Panc1 (cell line): ENCODE measurements around the gene SYCP1. TPM values are rescaled to one million over a fixed set of nuclear protein-coding genes. Genes with fewer than 3 reads are reported as not detected.

Experiments
- ATAC-seq: fragments of 200-7000 bp; cut with Tn5 transposase; 2 replicates; pipeline ENCODE4 v1.9.1; 2020; ENCODE audit warnings: mild to moderate bottlenecking, moderate library complexity
- BruUV-seq: library from RNA; stranded (reverse); fragments of 400-500 nt; replicated peaks from 2 replicates; lab custom pipeline; 2021; lab: Mats Ljungman, UMichigan
- CTCF ChIA-PET: fragments of 300-600 bp; sonication (Branson Sonifier 250); formaldehyde crosslinking; loops from one replicate; lab custom pipeline; 2022; ENCODE audit warnings: antibody characterized with exemption; lab: Charles Lee
- POLR2A ChIA-PET: fragments of 300-600 bp; sonication (Branson Sonifier 250); formaldehyde crosslinking; loops from one replicate; lab custom pipeline; 2022; ENCODE audit warnings: antibody characterized with exemption; lab: Charles Lee
- DNase-seq: peaks from one replicate; pipeline ENCODE4 v3.0.0-alpha.2; 2010; ENCODE audit warnings: low read depth, low spot score
- H3K27ac ChIP-seq: 2 replicates; pipeline ENCODE4 v1.5.1; 2011; ENCODE audit warnings: mild to moderate bottlenecking, low read length, inconsistent platforms
- H3K27me3 ChIP-seq: fragments of 200-500 bp; sonication (Bioruptor generic); 2 replicates; pipeline ENCODE4 v1.6.0; 2014; ENCODE audit warnings: low read length, inconsistent platforms; ENCODE audit not compliant: control insufficient read depth, insufficient read depth
- H3K36me3 ChIP-seq: fragments of 200-500 bp; sonication (Bioruptor generic); 2 replicates; pipeline ENCODE4 v1.5.1; 2014; ENCODE audit warnings: inconsistent platforms, mild to moderate bottlenecking, low read length, moderate library complexity; ENCODE audit not compliant: control insufficient read depth, insufficient read depth
- H3K4me1 ChIP-seq: 2 replicates; pipeline ENCODE4 v1.5.1; 2011; ENCODE audit warnings: inconsistent platforms, mild to moderate bottlenecking, low read length, moderate library complexity; ENCODE audit not compliant: control insufficient read depth, insufficient read depth
- H3K4me3 ChIP-seq, 2 experiments: 2 replicates each; pipeline ENCODE4 v1.5.1; 2011 to 2012; ENCODE audit warnings: low read depth in 2 of 2, low read length in 2 of 2, mild to moderate bottlenecking in 2 of 2, inconsistent platforms in 1 of 2, moderate library complexity in 1 of 2
- H3K9me3 ChIP-seq: fragments of 200-500 bp; sonication (Bioruptor generic); 2 replicates; pipeline ENCODE4 v1.5.1; 2014; ENCODE audit warnings: low read depth, mild to moderate bottlenecking, inconsistent platforms, low read length, moderate library complexity; ENCODE audit not compliant: control insufficient read depth, insufficient read depth
- POLR2AphosphoS5 ChIP-seq: IDR thresholded peaks from 2 replicates; pipeline ENCODE4 v1.6.1; 2012; ENCODE audit warnings: mild to moderate bottlenecking, low read depth, low read length, moderate library complexity
- SIN3A ChIP-seq: IDR thresholded peaks from 2 replicates; pipeline ENCODE4 v1.6.1; 2012; ENCODE audit warnings: low read depth, mild to moderate bottlenecking, low read length, moderate library complexity, borderline replicate concordance; ENCODE audit not compliant: insufficient read depth
- TCF7L2 ChIP-seq: IDR thresholded peaks from 2 replicates; pipeline ENCODE4 v1.6.1; 2011; ENCODE audit warnings: mild to moderate bottlenecking, low read depth, low read length, inconsistent platforms
- in situ Hi-C: cut with HindIII; loops from 2 replicates; pipeline ENCODE4 v1.10.0; 2016; ENCODE audit warnings: low sequenced_read_pairs, low pct_unique_long_range_greater_than_20kb
- intact Hi-C: fragments of 100-400 bp; cut with micrococcal nuclease; formaldehyde crosslinking; loops from one replicate; pipeline ENCODE4 v1.10.0; 2022; ENCODE audit not compliant: unreplicated experiment
- total RNA-seq: library from RNA; stranded (reverse); gene quantifications from one replicate; pipeline ENCODE4 v1.2.1, GENCODE V29; 2021; ENCODE audit not compliant: unreplicated experiment
- TF ChIP-seq, protein P1 (sequence below): fragments of 450-650 bp; IDR thresholded peaks from 2 replicates; pipeline ENCODE4 v1.5.1; 2017; ENCODE audit warnings: mild to moderate bottlenecking
- TF ChIP-seq, protein P2 (sequence below), 2 experiments: IDR thresholded peaks; 2 replicates each; pipeline ENCODE4 v1.6.1; 2011 to 2012; ENCODE audit warnings: low read depth in 2 of 2, control low read depth in 1 of 2, low read length in 1 of 2, mild to moderate bottlenecking in 1 of 2, moderate library complexity in 1 of 2; ENCODE audit not compliant: insufficient read depth in 1 of 2

SYCP1 gene
- total RNA-seq, 1 experiment from 2014 or later, result not detected

DNA sequence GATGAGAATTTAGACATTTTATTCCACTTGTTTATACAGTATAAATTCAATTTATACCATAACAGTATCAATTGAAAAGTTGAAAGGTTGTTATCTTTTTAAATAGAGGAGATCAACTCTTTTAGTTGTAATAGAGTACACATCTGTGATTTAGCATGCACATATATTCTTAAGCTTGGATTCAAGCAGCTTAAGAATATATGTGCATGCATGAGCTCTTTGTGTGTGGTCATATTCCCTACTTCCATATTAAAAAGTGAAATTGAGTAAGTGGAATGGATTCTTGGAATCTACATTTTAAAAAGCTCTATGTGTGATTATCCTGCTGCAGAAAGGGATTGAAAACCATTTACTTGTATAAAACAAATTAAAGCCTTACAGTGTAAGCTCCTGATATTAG is 71.9 kb downstream of the SYCP1 start:
- TF ChIP-seq TCF7L2 (no peak), POLR2AphosphoS5 (no peak), SIN3A (no peak)
- TF ChIP-seq, protein P1, sequence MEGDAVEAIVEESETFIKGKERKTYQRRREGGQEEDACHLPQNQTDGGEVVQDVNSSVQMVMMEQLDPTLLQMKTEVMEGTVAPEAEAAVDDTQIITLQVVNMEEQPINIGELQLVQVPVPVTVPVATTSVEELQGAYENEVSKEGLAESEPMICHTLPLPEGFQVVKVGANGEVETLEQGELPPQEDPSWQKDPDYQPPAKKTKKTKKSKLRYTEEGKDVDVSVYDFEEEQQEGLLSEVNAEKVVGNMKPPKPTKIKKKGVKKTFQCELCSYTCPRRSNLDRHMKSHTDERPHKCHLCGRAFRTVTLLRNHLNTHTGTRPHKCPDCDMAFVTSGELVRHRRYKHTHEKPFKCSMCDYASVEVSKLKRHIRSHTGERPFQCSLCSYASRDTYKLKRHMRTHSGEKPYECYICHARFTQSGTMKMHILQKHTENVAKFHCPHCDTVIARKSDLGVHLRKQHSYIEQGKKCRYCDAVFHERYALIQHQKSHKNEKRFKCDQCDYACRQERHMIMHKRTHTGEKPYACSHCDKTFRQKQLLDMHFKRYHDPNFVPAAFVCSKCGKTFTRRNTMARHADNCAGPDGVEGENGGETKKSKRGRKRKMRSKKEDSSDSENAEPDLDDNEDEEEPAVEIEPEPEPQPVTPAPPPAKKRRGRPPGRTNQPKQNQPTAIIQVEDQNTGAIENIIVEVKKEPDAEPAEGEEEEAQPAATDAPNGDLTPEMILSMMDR, result no peak
- TF ChIP-seq, protein P2, sequence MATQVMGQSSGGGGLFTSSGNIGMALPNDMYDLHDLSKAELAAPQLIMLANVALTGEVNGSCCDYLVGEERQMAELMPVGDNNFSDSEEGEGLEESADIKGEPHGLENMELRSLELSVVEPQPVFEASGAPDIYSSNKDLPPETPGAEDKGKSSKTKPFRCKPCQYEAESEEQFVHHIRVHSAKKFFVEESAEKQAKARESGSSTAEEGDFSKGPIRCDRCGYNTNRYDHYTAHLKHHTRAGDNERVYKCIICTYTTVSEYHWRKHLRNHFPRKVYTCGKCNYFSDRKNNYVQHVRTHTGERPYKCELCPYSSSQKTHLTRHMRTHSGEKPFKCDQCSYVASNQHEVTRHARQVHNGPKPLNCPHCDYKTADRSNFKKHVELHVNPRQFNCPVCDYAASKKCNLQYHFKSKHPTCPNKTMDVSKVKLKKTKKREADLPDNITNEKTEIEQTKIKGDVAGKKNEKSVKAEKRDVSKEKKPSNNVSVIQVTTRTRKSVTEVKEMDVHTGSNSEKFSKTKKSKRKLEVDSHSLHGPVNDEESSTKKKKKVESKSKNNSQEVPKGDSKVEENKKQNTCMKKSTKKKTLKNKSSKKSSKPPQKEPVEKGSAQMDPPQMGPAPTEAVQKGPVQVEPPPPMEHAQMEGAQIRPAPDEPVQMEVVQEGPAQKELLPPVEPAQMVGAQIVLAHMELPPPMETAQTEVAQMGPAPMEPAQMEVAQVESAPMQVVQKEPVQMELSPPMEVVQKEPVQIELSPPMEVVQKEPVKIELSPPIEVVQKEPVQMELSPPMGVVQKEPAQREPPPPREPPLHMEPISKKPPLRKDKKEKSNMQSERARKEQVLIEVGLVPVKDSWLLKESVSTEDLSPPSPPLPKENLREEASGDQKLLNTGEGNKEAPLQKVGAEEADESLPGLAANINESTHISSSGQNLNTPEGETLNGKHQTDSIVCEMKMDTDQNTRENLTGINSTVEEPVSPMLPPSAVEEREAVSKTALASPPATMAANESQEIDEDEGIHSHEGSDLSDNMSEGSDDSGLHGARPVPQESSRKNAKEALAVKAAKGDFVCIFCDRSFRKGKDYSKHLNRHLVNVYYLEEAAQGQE (IDR thresholded peaks at IDR 0.05; ENCODE audit: insufficient read depth in 1 of 2, low read depth in 2 of 2, low read length in 1 of 2), result no peak

DNA sequence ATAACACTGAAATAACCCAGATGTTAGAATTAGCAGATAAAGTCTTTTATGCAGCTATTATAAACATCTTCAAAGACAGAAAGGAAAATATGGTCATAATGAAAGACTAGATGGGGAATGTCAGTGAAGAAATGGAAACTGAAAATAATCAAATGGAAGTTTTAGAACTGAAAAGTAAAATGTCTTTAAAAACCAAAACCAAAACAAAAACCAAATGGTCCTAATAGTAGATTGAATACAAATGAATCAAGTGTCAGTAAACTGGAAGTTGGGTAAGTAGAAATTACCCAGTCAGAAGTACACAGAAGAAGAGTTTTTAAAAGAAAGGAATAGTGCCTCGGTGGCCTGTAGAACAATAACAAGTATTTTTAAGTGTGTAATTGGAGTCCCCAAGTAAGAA is 72.7 kb downstream of the SYCP1 start:
- H3K4me3 ChIP-seq, result no peak overlapping the region
- no TSS peak for BruUV-seq
- no peaks in the 10 kb centered on the region for H3K4me1 ChIP-seq
- no peaks in the 10 kb centered on the region for H3K9me3 ChIP-seq
- no peaks in the 10 kb centered on the region for H3K27me3 ChIP-seq
- POLR2A ChIA-PET, result no interaction called here
- TF ChIP-seq, protein P1, result no peak
- TF ChIP-seq TCF7L2 (no peak), POLR2AphosphoS5 (no peak), SIN3A (no peak)
- TF ChIP-seq, protein P2 (IDR thresholded peaks at IDR 0.05; ENCODE audit: insufficient read depth in 1 of 2, low read depth in 2 of 2, low read length in 1 of 2), result no peak
- no peak for ATAC-seq
- H3K27ac ChIP-seq, result no peak overlapping the region
- no peak for DNase-seq
- H3K36me3 ChIP-seq, result no peaks in the 10 kb centered on the region
- in situ Hi-C loops (no loop called here), intact Hi-C loops (no loop called here)
- CTCF ChIA-PET, result no interaction called here

More for the DNA sequence above, 71.9 kb downstream of the SYCP1 start:
- Histone ChIP-seq H3K4me3 (no peak overlapping the region), H3K27ac (no peak overlapping the region), H3K4me1 (no peaks in the 10 kb centered on the region), H3K36me3 (no peaks in the 10 kb centered on the region), H3K9me3 (no peaks in the 10 kb centered on the region), H3K27me3 (no peaks in the 10 kb centered on the region)
- POLR2A ChIA-PET, result no interaction called here
- in situ Hi-C loops (no loop called here), intact Hi-C loops (no loop called here)
- ATAC-seq, result no peak
- no peak for DNase-seq
- CTCF ChIA-PET, result no interaction called here
- BruUV-seq, result no TSS peak
